Measurements from ENCODE around the gene ASCC2.

DNA sequence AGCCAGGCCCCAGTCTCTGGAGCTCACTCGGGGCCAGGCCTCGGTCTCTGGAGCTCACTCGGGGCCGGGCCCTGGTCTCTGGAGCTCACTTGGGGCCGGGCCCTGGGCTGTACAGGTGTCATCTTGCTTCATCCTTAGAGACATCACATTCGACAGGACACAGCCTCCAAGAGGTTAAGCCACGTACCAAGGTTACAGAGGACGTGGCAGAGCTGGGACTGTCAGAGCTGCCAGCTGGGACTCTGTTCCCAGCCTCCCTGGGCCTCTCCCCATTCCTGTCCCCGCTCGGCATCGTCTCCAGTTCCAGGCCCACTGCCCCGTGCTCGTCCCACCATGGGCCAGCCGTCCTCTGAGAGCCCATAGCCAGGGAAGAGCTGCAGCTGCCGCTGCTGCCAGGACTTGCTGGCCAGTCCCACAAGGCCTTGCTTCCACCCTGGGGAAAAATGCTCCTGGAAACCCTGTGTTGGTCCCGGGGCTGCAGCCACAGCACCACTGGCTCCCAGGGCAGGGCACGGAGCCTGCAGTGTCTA is 98.7 kb downstream of the ASCC2 start:
- TF ChIP-seq POLR2AphosphoS5 (IDR thresholded peaks at IDR 0.05; ENCODE audit: low read depth, low read length) (no peak), TAF1 (IDR thresholded peaks at IDR 0.05; ENCODE audit: borderline replicate concordance, insufficient read depth, low read length) (no peak), SIN3A (IDR thresholded peaks at IDR 0.05; ENCODE audit: borderline replicate concordance, insufficient read depth, low read length) (no peak)
- TF ChIP-seq, protein P1, sequence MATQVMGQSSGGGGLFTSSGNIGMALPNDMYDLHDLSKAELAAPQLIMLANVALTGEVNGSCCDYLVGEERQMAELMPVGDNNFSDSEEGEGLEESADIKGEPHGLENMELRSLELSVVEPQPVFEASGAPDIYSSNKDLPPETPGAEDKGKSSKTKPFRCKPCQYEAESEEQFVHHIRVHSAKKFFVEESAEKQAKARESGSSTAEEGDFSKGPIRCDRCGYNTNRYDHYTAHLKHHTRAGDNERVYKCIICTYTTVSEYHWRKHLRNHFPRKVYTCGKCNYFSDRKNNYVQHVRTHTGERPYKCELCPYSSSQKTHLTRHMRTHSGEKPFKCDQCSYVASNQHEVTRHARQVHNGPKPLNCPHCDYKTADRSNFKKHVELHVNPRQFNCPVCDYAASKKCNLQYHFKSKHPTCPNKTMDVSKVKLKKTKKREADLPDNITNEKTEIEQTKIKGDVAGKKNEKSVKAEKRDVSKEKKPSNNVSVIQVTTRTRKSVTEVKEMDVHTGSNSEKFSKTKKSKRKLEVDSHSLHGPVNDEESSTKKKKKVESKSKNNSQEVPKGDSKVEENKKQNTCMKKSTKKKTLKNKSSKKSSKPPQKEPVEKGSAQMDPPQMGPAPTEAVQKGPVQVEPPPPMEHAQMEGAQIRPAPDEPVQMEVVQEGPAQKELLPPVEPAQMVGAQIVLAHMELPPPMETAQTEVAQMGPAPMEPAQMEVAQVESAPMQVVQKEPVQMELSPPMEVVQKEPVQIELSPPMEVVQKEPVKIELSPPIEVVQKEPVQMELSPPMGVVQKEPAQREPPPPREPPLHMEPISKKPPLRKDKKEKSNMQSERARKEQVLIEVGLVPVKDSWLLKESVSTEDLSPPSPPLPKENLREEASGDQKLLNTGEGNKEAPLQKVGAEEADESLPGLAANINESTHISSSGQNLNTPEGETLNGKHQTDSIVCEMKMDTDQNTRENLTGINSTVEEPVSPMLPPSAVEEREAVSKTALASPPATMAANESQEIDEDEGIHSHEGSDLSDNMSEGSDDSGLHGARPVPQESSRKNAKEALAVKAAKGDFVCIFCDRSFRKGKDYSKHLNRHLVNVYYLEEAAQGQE (IDR thresholded peaks at IDR 0.05; ENCODE audit: insufficient read depth in 1 of 2, low read depth in 2 of 2, low read length in 2 of 2) = no peak

All from PFSK-1 (cell line).